HG03439 (cell line): ENCODE data around the gene GPC3.
"Not testable (repeated sequence)": the region's sequence is repeated elsewhere in the genome, so short reads cannot be mapped to it uniquely, and the experiment has no call there.

ENCODE experiments used
- ATAC-seq: cut with Tn5 transposase; IDR thresholded peaks from one replicate; pipeline ENCODE4 v1.9.1; 2021; ENCODE audit warnings: mild to moderate bottlenecking, moderate library complexity; ENCODE audit not compliant: unreplicated experiment

Gene GPC3

DNA sequence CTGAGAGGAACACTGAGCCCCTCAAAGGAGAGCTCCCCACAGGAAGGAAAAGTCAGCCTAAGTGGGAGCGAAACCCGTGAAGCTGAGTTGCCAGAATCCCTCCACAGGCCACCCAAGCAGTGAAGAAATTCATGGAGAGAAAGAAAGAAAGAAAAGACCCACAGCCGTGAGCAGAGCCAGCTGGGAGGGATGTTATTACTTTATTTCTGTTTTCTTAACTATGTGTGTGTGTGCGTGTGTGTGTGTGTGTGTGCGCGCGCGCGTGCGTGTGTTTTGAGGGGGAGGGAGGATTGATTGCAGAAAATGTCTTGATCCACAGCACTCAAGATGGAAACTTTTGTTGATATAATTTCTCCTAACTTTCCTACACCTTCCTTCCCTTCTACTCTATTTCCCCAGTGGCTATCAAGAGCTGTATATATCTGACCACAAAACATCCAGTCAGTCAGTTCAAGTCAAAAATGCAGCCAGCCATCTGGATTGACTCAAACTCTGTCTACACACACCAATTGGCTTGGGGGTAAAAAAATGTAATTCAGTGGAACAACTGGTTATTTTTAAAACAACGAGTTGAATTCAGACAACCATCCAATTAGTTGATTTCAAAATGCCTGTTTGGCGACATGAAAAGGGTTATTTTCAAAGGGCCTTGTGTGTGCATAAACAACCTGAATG lies 13.8 kb upstream of the GPC3 start:
- ATAC-seq: no peak

DNA sequence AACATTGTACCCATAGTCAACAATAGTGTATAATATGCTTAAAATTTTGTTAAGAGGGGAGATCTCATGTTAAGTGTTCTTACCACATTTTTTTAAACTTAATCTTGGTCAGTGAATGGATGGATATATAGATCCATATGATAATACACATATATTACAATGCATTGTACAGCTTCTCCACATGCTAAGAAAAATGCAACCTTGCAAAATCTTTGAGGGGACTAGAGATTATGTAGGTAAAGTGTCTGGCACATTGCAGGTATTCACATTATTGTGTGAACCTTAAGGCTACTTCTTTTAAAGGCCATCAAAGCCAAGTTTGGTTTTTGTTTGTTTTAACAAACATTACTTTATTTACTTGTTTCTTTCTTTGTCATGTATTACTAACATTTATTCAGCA lies 10.4 kb upstream of the GPC3 start:
- no peak for ATAC-seq

DNA sequence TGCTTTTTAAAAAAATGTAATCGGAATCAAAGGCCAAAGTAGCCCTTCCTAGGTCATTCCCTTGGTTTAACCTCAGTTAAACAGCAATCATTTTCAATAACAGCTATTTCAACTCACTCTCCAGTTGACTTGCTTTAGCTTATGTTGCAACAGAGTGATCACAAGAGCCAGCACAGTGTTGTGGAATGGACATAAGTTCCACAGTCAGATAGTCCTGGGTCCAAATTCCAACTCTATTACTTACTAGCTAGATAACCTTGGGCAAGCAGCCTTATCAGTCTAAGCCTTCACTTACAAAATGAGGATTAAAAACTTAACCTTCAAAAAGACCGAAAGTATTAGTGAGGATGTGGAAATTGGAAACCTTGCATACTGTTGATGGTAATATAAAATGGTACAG lies 9.2 kb upstream of the GPC3 start:
- no peak for ATAC-seq

DNA sequence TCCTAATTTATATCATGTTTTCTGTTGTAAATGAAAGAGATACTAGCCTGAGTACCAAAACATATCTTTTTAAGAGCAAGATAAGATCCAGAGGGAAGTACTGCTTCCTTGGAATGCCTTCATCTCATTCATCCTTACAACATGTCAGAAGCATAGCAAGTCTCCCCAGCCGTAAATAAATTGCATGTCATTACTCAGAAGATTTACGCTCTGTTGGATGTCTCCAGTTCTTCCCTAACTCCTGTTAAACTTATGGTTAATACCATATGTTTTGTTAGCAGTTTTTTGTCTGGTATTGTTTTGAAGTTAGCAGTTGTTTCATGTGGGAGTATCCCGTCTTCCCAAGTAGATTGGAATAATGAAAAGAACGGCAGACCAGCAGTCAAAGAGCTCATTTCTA lies 7.5 kb upstream of the GPC3 start:
- no peak for ATAC-seq

DNA sequence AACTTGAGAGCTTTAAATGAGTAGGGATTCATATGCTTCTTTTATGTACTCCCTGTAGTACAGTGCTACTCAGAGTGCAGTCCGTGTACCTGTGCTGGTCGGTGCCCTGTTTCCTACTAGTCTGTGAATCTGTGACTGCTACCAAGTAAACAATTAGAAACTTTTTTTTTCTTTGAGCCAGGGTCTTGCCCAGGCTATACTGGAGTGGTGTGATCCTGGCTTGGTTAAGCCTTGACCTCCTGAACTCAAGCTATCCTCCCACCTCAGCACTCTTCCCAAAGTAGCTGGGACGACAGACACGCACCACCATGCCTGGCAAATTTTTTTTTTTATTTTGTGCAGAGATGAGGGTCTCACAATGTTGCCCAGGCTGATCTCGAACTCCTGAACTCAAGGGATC lies 6.4 kb upstream of the GPC3 start:
- no peak for ATAC-seq

DNA sequence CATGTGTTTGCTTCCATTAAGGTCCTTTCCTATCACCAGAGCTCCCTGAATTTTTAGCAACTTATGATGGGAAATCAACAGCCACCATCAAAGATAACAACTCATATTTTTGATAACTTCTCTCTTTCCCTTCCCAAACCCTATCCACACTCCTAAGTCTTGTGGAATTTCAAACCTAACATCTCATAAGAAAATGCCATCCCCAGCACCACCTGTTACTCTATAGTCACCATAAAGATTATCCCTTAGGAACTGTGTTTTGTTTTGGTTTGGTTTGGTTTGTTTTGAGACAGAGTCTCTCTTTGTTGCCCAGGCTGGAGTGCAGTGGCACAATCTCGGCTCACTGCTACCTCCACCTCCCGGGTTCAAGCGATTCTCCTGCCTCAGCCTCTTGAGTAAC lies 5.7 kb upstream of the GPC3 start:
- not testable (repeated sequence) for ATAC-seq

DNA sequence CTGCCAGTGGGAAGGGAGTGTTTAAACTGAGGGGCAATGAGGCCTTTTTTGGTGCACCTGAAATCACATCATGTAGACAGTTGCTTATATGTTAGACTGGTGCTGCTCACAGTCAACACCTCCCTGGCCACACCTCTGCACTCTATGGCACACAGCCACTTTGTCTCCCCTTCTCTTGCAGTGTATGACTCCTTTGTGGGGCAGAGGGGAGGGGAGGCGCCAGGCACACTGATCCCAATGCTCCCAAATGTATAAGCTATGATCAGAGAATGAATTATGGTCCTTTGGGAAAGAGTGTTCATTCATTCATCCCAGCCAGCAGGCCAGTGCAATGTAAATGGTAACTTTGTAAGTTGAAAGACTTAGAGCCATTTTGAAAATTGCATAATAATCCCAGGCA lies 4.6 kb upstream of the GPC3 start:
- ATAC-seq: no peak

DNA sequence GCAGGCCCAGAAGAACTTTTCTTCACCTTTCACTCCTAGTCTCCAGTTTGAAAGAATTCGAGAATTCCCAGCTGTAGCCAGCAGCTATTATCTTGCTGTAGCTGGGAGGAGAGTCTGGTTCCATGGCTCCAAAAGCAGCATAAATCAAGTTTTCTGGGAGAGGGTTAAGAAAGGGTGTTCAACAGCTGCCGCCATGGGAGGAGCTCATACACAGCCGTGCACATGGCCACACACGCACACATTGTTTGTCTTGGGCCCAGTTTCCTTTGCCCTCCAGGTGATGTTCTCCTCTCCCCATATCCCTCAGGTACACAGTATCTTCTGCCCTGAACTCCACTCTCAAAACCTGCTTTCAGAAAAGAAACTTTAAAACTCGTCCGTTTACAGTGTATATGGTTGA lies 4.1 kb upstream of the GPC3 start:
- ATAC-seq: no peak

DNA sequence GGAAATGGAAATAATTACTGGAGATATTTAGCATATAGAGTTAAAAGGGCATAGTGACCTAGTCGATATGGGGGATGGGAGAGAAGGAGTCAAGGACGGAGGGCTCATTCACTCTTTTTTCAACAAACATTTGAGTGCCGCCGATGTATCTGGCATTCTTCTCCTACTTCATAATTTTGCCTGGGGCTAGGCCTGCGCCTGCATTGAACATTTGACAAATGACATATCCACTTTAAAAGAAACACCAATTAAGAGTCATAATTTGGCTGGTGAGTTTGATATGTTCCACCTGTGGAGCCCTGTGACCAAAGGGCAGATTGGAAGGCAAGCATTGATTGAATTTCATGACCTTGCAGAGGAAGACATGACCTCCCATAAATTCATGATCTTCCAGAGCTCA lies 2.6 kb upstream of the GPC3 start:
- no peak for ATAC-seq

DNA sequence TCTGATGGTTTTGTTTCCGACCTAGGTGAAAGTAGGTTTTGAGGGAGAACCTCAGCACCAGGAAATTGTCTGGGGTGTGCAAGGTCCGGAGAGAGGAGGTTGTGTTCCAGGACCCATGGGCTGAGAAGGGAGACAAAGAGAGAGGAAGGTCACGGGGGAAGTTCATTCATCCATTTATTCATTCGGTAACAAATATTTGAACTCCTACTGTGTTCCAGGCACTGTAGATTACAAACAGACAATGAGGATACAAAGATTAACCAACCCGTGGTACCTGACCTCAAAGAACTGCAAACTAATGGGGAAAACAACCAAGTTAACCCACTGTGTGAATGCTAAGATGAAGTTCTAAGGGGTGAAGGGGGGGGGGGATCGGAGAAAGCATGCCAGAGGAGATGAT lies 1.8 kb upstream of the GPC3 start:
- ATAC-seq: no peak

DNA sequence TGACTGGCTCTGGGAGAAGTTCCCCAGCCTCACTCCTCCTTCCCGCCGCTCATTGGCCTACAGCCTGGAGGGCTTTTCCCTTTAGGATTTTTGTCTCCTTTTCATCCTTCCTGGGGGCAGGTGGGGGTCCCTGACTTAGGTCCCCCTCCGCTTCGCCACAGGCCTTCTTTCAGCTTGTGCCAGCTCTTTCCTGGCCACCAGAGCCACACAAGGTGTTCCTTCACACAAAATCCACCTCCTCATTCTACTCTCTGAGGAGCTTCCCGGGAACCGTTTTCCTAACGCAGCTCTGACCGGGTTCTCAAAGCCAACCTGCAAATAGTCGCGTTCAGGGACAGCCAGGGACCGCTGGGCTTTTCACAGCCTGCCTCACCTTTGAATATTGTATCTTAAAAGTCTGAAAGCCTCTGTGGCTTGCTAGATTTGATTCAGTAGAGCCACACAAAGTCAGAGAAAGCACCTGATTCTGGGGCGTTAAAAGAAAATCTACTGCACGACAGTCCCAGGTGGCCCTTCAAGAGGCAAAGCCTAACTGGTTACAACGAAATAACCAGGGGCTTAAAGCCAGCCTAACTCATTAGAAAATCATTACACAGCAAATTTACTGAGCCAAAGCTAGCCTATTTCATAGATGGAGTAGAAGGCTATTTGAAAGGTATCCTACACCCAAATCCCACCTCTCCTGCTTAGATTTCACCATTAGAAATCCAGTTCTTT lies 731 bp upstream of the GPC3 start:
- no peak for ATAC-seq

DNA sequence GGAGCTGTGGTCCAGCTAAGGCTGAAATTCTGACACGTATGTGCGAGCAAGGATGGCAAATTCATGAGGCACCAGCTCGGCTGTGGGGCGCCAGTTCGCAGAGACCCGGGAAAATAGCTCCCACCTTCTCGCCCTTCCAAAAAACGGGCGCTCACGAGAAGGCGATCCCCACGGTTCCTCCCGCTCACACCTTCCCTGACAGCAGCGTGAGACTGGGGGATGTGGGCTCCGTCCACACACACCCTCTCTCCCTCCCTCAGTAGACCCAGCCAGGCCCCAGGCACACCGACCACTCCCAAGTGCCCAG lies 584 bp downstream of the GPC3 start:
- ATAC-seq: no peak

DNA sequence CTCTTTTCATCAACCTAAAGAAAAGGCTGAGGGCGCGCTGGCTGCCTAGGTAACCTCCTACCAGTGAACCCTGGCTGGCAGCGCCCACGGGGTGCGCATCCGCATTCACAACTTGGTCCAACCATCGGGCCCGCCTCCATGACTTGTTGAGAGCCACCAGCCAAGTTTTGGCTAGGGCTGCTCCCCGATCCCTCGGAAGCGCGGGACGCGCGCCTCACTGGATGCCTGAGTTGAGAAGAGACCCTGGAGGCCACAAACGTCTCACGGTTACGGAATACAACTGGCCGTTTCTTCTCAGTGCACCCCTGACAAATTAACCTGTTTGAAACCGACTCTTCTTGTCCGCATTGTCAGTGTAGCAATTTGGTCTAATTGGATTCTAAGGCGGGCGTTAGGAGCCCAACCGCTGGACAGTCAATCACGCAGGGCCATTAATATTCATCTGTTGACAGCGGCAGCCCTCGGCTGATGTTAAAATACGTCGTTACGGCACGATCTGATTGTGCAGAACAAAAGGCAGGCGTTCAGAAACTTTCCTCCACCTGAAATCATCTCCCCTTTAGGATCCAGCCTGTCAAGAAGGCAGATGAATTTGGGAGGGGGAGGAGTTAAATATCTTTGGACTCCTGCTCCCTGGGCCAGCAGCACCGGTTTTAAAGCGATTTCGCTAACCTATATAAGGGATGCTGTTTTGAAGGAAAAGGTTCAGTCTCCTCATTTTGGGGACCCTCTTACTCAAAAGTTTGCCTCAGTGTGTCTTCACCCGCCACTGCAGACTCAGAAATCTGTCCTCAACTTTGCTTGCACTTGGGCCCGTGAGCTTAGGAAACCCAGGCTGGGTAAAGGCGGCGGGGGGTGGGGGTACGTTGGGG lies 1.2 kb downstream of the GPC3 start:
- ATAC-seq: no peak

DNA sequence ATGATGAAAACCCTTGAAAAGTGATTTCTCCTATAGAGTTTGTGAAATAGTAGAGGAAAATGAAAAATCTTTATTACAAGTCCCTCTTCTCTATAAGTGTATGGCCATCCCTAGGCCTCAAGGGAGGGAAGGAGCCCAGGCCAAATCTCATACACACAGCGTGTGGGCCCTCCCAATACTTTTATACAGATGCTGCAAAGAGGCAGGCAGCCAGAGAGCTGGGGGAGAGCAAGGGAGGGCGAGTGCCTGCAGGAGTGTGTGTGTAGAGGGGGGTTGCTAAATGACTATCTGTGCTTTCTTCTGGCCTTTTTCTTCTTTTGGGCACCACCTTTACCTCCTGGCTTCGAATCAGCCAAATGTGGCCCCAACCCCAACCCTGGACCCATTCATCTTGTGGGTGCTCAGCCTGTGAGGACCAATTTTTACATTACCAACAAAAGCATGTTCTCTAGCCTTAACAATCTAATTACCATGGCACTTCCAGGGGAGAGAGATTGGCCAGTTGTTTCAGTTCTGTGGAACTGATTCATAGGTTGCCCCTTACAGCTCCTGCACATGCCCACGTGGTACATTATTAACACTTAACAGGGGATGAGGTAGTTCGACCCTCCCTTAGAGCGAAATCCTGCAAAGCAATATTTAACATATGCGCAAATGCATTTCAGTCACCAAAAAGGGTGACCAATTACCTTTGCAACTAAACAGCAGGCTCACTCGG lies 2.0 kb downstream of the GPC3 start:
- no peak for ATAC-seq

DNA sequence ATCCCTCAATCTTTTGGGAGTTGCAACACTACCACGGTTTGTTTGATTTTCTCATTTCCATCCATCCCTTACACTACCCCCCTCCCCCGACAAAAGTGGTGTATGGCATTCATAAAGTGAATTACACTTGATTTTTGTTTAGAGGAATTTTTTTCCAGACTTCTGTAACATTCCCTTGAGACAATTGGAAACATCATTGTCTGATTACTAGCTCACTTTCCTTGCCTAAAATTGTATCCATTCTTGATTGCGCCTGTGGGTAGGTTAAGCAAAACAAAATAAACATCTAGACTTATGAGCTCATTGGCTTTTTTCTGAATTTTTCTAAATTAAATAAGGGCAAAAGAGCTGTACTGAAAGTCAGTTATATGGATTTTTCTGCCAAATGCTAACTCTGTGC lies 3.5 kb downstream of the GPC3 start:
- no peak for ATAC-seq

DNA sequence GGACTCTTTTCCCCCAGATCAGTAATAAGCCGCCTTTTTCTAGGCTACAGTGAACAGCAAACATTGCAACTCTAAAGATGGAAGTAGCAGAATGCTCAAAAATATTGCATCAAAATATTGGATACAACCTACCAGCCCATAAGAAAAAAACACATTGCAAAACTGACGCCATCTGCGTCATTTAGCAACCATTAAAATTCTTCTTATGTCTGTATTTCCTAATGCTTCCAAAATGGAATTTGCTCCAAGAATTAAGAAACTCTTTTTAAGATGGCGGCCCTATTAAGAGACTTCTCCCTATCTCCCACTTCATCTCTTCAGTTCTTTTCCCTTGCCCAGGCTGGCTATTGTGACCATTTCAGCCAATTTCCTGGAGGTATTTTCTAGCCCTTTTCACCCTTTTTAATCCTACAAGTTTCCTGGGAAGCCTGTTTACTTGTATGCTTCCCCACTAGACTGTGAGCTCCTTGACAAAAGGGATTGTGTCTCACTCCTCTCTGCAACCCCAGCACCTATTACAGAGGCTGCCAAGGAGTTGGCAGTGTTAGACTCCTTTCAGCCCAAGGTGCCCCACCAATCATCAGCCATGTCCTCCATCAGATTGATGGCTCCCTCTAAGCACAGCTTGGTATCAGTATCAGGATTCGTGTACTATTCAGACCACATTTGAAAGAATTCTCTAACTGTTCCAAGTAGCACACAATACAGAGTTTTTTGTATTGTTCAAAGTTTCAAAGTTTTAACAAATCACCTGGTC lies 4.4 kb downstream of the GPC3 start:
- no peak for ATAC-seq

DNA sequence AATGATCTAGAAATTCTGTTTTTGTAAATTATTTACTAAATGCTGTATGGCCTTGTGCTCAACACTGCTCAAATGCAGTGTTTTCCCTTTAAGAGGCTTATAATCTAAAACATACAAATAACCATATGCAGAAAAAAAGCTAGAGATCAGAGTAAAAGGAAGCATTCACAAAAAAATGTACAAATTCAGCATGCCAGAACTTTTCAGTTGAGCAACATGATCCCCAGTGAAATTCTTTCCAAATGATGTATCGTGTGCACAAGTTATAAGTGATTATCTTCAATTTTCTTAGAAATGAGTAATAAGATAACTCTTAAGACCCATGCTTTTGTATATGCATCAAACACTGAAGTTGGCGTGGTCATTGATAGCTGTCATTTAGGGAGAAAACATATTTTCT lies 5.0 kb downstream of the GPC3 start:
- no peak for ATAC-seq

DNA sequence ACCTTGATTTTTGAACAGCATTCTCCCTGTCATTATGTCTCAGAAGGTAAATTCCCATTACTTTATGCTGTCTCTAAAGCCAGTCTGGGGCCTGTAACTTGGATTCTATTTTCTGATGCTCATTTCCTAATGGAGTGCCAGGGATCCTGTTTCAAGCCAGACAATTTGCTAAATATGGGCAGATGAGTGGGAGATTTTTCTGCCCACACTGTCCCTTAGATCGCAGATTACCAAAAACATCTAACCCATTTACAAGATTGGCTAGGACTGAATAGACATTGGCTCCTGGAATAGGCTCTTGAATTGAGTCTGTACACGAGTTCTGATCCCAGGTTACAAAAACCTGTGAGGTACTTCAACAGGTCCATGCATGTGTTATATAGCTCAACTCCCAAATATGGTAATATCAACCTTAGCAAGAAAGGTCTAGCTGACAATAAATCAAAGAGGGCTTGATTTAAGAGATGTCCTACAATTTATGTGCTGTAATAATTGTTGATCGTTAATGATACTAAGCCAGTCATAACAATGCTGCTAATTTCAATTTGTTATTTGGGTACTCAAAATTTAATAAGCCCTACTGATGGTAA lies 5.7 kb downstream of the GPC3 start:
- no peak for ATAC-seq

DNA sequence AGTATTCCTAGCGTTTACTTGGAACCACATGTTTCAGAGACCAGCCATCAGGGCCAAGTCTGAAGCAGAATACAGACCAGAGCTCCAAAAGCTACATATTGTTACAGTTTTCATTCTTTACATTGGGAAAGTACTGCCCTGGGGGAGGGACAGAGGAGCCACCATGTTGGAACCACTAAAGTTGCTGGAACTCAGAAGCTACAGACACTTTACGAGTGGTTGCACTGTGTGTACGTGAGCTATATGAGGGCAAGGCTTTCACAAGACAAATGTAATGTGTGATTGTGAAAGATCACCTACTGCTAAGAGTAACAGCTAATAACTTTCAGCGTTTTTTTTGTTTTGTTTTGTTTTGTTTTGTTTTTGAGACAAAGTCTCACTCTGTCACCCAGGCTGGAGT lies 11.7 kb downstream of the GPC3 start:
- ATAC-seq: no peak

DNA sequence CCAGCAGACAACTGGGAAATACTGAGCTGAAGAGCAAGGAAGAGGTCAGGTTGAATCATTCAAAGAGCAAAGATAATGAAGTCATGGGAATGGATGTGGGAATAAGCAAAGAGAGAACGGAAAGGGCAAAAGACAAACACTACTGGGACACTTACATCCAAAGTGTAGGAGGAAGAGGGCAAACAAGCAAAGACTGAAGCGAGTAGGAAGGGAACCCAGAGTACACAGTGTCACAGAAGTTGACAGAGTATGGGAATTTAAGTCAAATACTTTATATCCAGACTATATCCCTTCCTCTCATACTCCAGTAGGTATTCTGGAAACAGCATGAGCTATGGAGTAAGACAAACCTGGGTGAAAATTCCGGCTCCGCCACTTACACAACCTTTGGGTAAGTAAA lies 12.5 kb downstream of the GPC3 start:
- ATAC-seq: no peak
